Stimulated activated CD8-positive, alpha-beta memory T cell treated with anti-CD3 and anti-CD28 coated beads, Interleukin-4, amount 100 ng/mL, for 1 hour (primary cell): Measurements from ENCODE around the gene FRMD3.
"Not testable (repeated sequence)": the region's sequence is repeated elsewhere in the genome, so short reads cannot be mapped to it uniquely, and the experiment has no call there.

Experiments used
- DNase-seq, 2 donors: peaks; one replicate each; pipeline ENCODE4 v3.0.0-alpha.2; 2020; ENCODE audit warnings: low read depth in 2 of 2, low spot score in 1 of 2

FRMD3 gene

GRCh38 chr9:83523684-83524083, 14.5 kb downstream of the FRMD3 start:
- no peak for DNase-seq

- no peak for DNase-seq
Observed at GRCh38 chr9:83521411-83521810, 16.8 kb downstream of the FRMD3 start.

- no peak for DNase-seq
Observed at GRCh38 chr9:83521011-83521410, 17.2 kb downstream of the FRMD3 start.

GRCh38 chr9:83520292-83520691, 17.9 kb downstream of the FRMD3 start:
- no peak for DNase-seq

- not testable (repeated sequence) for DNase-seq
Observed at GRCh38 chr9:83517980-83518379, 20.2 kb downstream of the FRMD3 start.

GRCh38 chr9:83514767-83515166, 23.4 kb downstream of the FRMD3 start:
- no peak for DNase-seq

- no peak for DNase-seq
Observed at GRCh38 chr9:83512621-83513020, 25.6 kb downstream of the FRMD3 start.

GRCh38 chr9:83511051-83511450, 27.1 kb downstream of the FRMD3 start:
- no peak for DNase-seq

GRCh38 chr9:83509402-83509801, 28.8 kb downstream of the FRMD3 start:
- no peak for DNase-seq

GRCh38 chr9:83508067-83508466, 30.1 kb downstream of the FRMD3 start:
- peak in 1 of 2 donors; percentile 0 for DNase-seq

GRCh38 chr9:83505282-83505681, 32.9 kb downstream of the FRMD3 start:
- no peak for DNase-seq

- no peak for DNase-seq
Observed at GRCh38 chr9:83503866-83504265, 34.3 kb downstream of the FRMD3 start.

GRCh38 chr9:83501565-83501964, 36.6 kb downstream of the FRMD3 start:
- DNase-seq = no peak

GRCh38 chr9:83497441-83497840, 40.8 kb downstream of the FRMD3 start:
- DNase-seq = no peak

GRCh38 chr9:83491995-83492394, 46.2 kb downstream of the FRMD3 start:
- no peak for DNase-seq

- DNase-seq = no peak
Observed at GRCh38 chr9:83491413-83491812, 46.8 kb downstream of the FRMD3 start.

GRCh38 chr9:83489961-83490360, 48.2 kb downstream of the FRMD3 start:
- no peak for DNase-seq

- DNase-seq = no peak
Observed at GRCh38 chr9:83484990-83485389, 53.2 kb downstream of the FRMD3 start.

GRCh38 chr9:83483223-83483622, 55.0 kb downstream of the FRMD3 start:
- DNase-seq = no peak

- DNase-seq = no peak
Observed at GRCh38 chr9:83479765-83480164, 58.4 kb downstream of the FRMD3 start.

GRCh38 chr9:83477571-83477970, 60.6 kb downstream of the FRMD3 start:
- no peak for DNase-seq

- no peak for DNase-seq
Observed at GRCh38 chr9:83477120-83477519, 61.1 kb downstream of the FRMD3 start.

- no peak for DNase-seq
Observed at GRCh38 chr9:83476513-83476912, 61.7 kb downstream of the FRMD3 start.

GRCh38 chr9:83475741-83476140, 62.5 kb downstream of the FRMD3 start:
- no peak for DNase-seq
